Upper lobe of right lung (tissue), 1 donor: ENCODE results near the gene FBXL15. TPM values are rescaled to one million over a fixed set of nuclear protein-coding genes. Genes with fewer than 3 reads are reported as not detected.
"Not testable (repeated sequence)": the region's sequence is repeated elsewhere in the genome, so short reads cannot be mapped to it uniquely, and the experiment has no call there.

Source experiments
- ATAC-seq: fragments of 200-7000 bp; cut with Tn5 transposase; one replicate; pipeline ENCODE4 v1.9.1; 2020; ENCODE audit warnings: mild to moderate bottlenecking, moderate library complexity
- DNase-seq: peaks from one replicate; pipeline ENCODE4 v3.0.0-alpha.2; 2020
- H3K27ac ChIP-seq: fragments of 200-600 bp; one replicate; pipeline ENCODE4 v1.8.0; 2022
- H3K27me3 ChIP-seq: fragments of 200-600 bp; one replicate; pipeline ENCODE4 v1.8.0; 2022; ENCODE audit warnings: mild to moderate bottlenecking
- H3K36me3 ChIP-seq: fragments of 200-600 bp; one replicate; pipeline ENCODE4 v1.8.0; 2022
- H3K4me1 ChIP-seq: fragments of 200-600 bp; one replicate; pipeline ENCODE4 v1.8.0; 2022
- H3K4me3 ChIP-seq: fragments of 200-600 bp; one replicate; pipeline ENCODE4 v1.8.0; 2022; ENCODE audit warnings: mild to moderate bottlenecking
- H3K9me3 ChIP-seq: fragments of 200-600 bp; one replicate; pipeline ENCODE4 v1.8.0; 2022
- CTCF ChIP-seq: fragments of 200-600 bp; IDR thresholded peaks from one replicate; pipeline ENCODE4 v1.8.0; 2022; ENCODE audit warnings: antibody characterized with exemption
- intact Hi-C: fragments of 100-400 bp; cut with DNase I; formaldehyde crosslinking; loops from one replicate; pipeline ENCODE4 v1.11.0; 2022
- total RNA-seq: library from RNA; stranded (reverse); fragmentation: NEBNext Ultra II Directional; extraction: Animal tissue kit (Norgen Biotek cat#: 25700); gene quantifications from one replicate; pipeline ENCODE4 v1.2.1, GENCODE V29; 2021
- donor health status: DM: no; HTN: yes; CAD: no; lungs with severe emphysema.

Gene FBXL15
- total RNA-seq, 1 donor from 2014 or later = 16.0 TPM

- TF ChIP-seq CTCF = no peak
- DNase-seq (no peak), ATAC-seq (no peak)
- no peaks in the 10 kb centered on the region for H3K9me3 ChIP-seq
- intact Hi-C loops = no loop called here
- H3K4me1 ChIP-seq = peaks cover 41% of the 10 kb centered on the region
- H3K27ac ChIP-seq = peak overlapping the region; percentile 83
- H3K4me3 ChIP-seq = no peak overlapping the region
- no peaks in the 10 kb centered on the region for H3K27me3 ChIP-seq
- no peaks in the 10 kb centered on the region for H3K36me3 ChIP-seq
These were observed 32.9 kb downstream of the FBXL15 start for GRCh38 chr10:102453502-102453901.

GRCh38 chr10:102454662-102455487 lies 34.2 kb downstream of the FBXL15 start:
- H3K4me3 ChIP-seq, H3K27me3 ChIP-seq, intact Hi-C loops, H3K9me3 ChIP-seq, H3K36me3 ChIP-seq, DNase-seq, ATAC-seq: not testable (repeated sequence)
- peaks cover 41% of the 10 kb centered on the region for H3K4me1 ChIP-seq
- peak overlapping the region; percentile 83 for H3K27ac ChIP-seq

- H3K27ac ChIP-seq = peak overlapping the region; percentile 83
- peaks cover 41% of the 10 kb centered on the region for H3K4me1 ChIP-seq
- H3K27me3 ChIP-seq = no peaks in the 10 kb centered on the region
- no peak overlapping the region for H3K4me3 ChIP-seq
- peak; percentile 75 for ATAC-seq
- no peaks in the 10 kb centered on the region for H3K36me3 ChIP-seq
- no peaks in the 10 kb centered on the region for H3K9me3 ChIP-seq
- intact Hi-C loops = no loop called here
- DNase-seq = no peak
- no peak for TF ChIP-seq CTCF
These were observed 35.3 kb downstream of the FBXL15 start for GRCh38 chr10:102455893-102456471.

GRCh38 chr10:102457591-102458150 lies 37.0 kb downstream of the FBXL15 start:
- Histone ChIP-seq H3K9me3 (no peaks in the 10 kb centered on the region), H3K4me1 (peaks cover 37% of the 10 kb centered on the region), H3K36me3 (no peaks in the 10 kb centered on the region), H3K27ac (no peak overlapping the region), H3K4me3 (no peak overlapping the region), H3K27me3 (no peaks in the 10 kb centered on the region)
- no peak for ATAC-seq
- DNase-seq = no peak
- no peak for TF ChIP-seq CTCF
- intact Hi-C loops = no loop called here

- intact Hi-C loops = no loop called here
- Histone ChIP-seq H3K4me3 (no peak overlapping the region), H3K27me3 (no peaks in the 10 kb centered on the region), H3K27ac (no peak overlapping the region), H3K9me3 (no peaks in the 10 kb centered on the region), H3K36me3 (no peaks in the 10 kb centered on the region), H3K4me1 (peaks cover 31% of the 10 kb centered on the region)
- TF ChIP-seq CTCF = no peak
- no peak for ATAC-seq
- DNase-seq = no peak
These were observed 38.0 kb downstream of the FBXL15 start for GRCh38 chr10:102458656-102459055.

- TF ChIP-seq CTCF = no peak
- Histone ChIP-seq H3K9me3 (no peaks in the 10 kb centered on the region), H3K4me1 (peaks cover 19% of the 10 kb centered on the region), H3K27ac (peak overlapping the region; percentile 36), H3K27me3 (no peaks in the 10 kb centered on the region), H3K4me3 (peak overlapping the region; percentile 68), H3K36me3 (no peaks in the 10 kb centered on the region)
- intact Hi-C loops = no loop called here
- no peak for DNase-seq
- ATAC-seq = no peak
These were observed 40.2 kb downstream of the FBXL15 start for GRCh38 chr10:102460836-102461186.
